ENCODE data around the gene SLC35F1.
"Not testable (repeated sequence)": the region's sequence is repeated elsewhere in the genome, so short reads cannot be mapped to it uniquely, and the experiment has no call there.

The SLC35F1 gene

GRCh38 chr6:117906958-117907600 is at the start of gene SLC35F1:
TSS of gene SLC35F1 (plus strand) at chr6:117907264.
- TF ChIP-seq ZNF565 (CRISPR knock-in tag; conservative IDR thresholded peaks at IDR 0.05; ENCODE audit: low read depth) (no peak), CSDC2 (CRISPR knock-in tag; IDR thresholded peaks at IDR 0.05) (no peak)
- peak; percentile 82 for ATAC-seq

GRCh38 chr6:117858601-117859000 is 48.5 kb upstream of the SLC35F1 start:
- ATAC-seq, result not testable (repeated sequence)

GRCh38 chr6:117861545-117861944 is 45.5 kb upstream of the SLC35F1 start:
- TF ChIP-seq TOX (CRISPR knock-in tag; IDR thresholded peaks at IDR 0.05; ENCODE audit: borderline replicate concordance) (no peak), RARB (CRISPR knock-in tag; IDR thresholded peaks at IDR 0.05) (no peak), ZFP30 (CRISPR knock-in tag; IDR thresholded peaks at IDR 0.05) (no peak), GLIS3 (CRISPR knock-in tag; IDR thresholded peaks at IDR 0.05) (no peak), POU6F1 (CRISPR knock-in tag; IDR thresholded peaks at IDR 0.05; ENCODE audit: borderline replicate concordance, low read depth) (no peak), ARNTL (CRISPR knock-in tag; IDR thresholded peaks at IDR 0.05; ENCODE audit: borderline replicate concordance, low read depth) (no peak), PPARA (CRISPR knock-in tag; IDR thresholded peaks at IDR 0.05; ENCODE audit: borderline replicate concordance) (no peak), ZNF565 (CRISPR knock-in tag; conservative IDR thresholded peaks at IDR 0.05; ENCODE audit: low read depth) (no peak), ZNF70 (CRISPR knock-in tag; IDR thresholded peaks at IDR 0.05) (no peak), ISL1 (CRISPR knock-in tag; IDR thresholded peaks at IDR 0.05) (no peak)
- no peak for ATAC-seq

- TF ChIP-seq ZNF70 (CRISPR knock-in tag; IDR thresholded peaks at IDR 0.05) (no peak), SNAI2 (CRISPR knock-in tag; IDR thresholded peaks at IDR 0.05) (no peak), PATZ1 (CRISPR knock-in tag; IDR thresholded peaks at IDR 0.05; ENCODE audit: borderline replicate concordance) (no peak), PPARA (CRISPR knock-in tag; IDR thresholded peaks at IDR 0.05; ENCODE audit: borderline replicate concordance) (no peak), ZNF565 (CRISPR knock-in tag; conservative IDR thresholded peaks at IDR 0.05; ENCODE audit: low read depth) (no peak), CSDC2 (CRISPR knock-in tag; IDR thresholded peaks at IDR 0.05) (no peak), ESRRG (CRISPR knock-in tag; IDR thresholded peaks at IDR 0.05) (no peak)
- no peak for ATAC-seq
Measured at GRCh38 chr6:117866561-117866960, 40.5 kb upstream of the SLC35F1 start.

GRCh38 chr6:117870486-117871242 is 36.4 kb upstream of the SLC35F1 start:
- no peak for ATAC-seq
- TF ChIP-seq ZNF565 (CRISPR knock-in tag; conservative IDR thresholded peaks at IDR 0.05; ENCODE audit: low read depth) (no peak), BACH2 (CRISPR knock-in tag; IDR thresholded peaks at IDR 0.05; ENCODE audit: borderline replicate concordance) (no peak), POU6F1 (CRISPR knock-in tag; IDR thresholded peaks at IDR 0.05; ENCODE audit: borderline replicate concordance, low read depth) (no peak), ZFP30 (CRISPR knock-in tag; IDR thresholded peaks at IDR 0.05) (no peak), PPARA (CRISPR knock-in tag; IDR thresholded peaks at IDR 0.05; ENCODE audit: borderline replicate concordance) (no peak)

GRCh38 chr6:117880824-117881223 is 26.2 kb upstream of the SLC35F1 start:
- TF ChIP-seq ARNTL (CRISPR knock-in tag; IDR thresholded peaks at IDR 0.05; ENCODE audit: borderline replicate concordance, low read depth), result no peak
- no peak for TF ChIP-seq ZFP3 (CRISPR knock-in tag; IDR thresholded peaks at IDR 0.05)
- TF ChIP-seq ISL1 (CRISPR knock-in tag; IDR thresholded peaks at IDR 0.05), result no peak
- ATAC-seq, result no peak
